Measurements from ENCODE around the gene PAFAH2.

- TF ChIP-seq JUND (IDR thresholded peaks at IDR 0.05): no peak
- no peak for TF ChIP-seq SP1 (IDR thresholded peaks at IDR 0.05; ENCODE audit: low read depth)
- no peak for TF ChIP-seq CTCF (IDR thresholded peaks at IDR 0.05 in 2 of 3, conservative IDR thresholded peaks at IDR 0.05 in 1 of 3; ENCODE audit: borderline replicate concordance in 1 of 3, insufficient read depth in 1 of 3, low read depth in 2 of 3, low read length in 2 of 3)
- no peak for TF ChIP-seq POLR2A (IDR thresholded peaks at IDR 0.05; ENCODE audit: borderline replicate concordance, extremely low read depth, insufficient read depth, insufficient read length)
- no peak for TF ChIP-seq EZH2phosphoT487 (IDR thresholded peaks at IDR 0.05; ENCODE audit: borderline replicate concordance)
- no peak for TF ChIP-seq EZH2 (IDR thresholded peaks at IDR 0.05)
- TF ChIP-seq REST (IDR thresholded peaks at IDR 0.05; ENCODE audit: low read depth): no peak
- no peak for TF ChIP-seq RAD21 (IDR thresholded peaks at IDR 0.05; ENCODE audit: low read depth)
- TF ChIP-seq YY1 (IDR thresholded peaks at IDR 0.05; ENCODE audit: extremely low read depth, insufficient replicate concordance, low read depth, low read length): no peak
- no peak for TF ChIP-seq CBX3 (IDR thresholded peaks at IDR 0.05; ENCODE audit: low read depth)
- no peak for TF ChIP-seq MAX (IDR thresholded peaks at IDR 0.05)
- TF ChIP-seq SIN3A (IDR thresholded peaks at IDR 0.05; ENCODE audit: low read depth): no peak
- TF ChIP-seq POLR2AphosphoS5 (IDR thresholded peaks at IDR 0.05; ENCODE audit: low read depth, low read length): no peak
Measured at GRCh38 chr1:26044414-26044813, 46.6 kb upstream of the PAFAH2 start.
